Endometrial microvascular endothelial cells (primary cell): ENCODE measurements around the gene TMOD3. TPM values are rescaled to one million over a fixed set of nuclear protein-coding genes. Genes with fewer than 3 reads are reported as not detected.

ENCODE experiments used
- in situ Hi-C: cut with HindIII; loops from 2 replicates; pipeline ENCODE4 v1.10.0; 2017; ENCODE audit warnings: low sequenced_read_pairs, low pct_unique_long_range_greater_than_20kb; ENCODE audit errors: inconsistent ontology term
- total RNA-seq: library from RNA; depleted of rRNA; stranded (reverse); fragments of >200 nt; gene quantifications from one replicate; pipeline ENCODE4 v1.2.3, GENCODE V29; 2015; ENCODE audit errors: inconsistent ontology term

TMOD3 gene
- total RNA-seq, 1 donor from 2014 or later, result 46.7 TPM

DNA sequence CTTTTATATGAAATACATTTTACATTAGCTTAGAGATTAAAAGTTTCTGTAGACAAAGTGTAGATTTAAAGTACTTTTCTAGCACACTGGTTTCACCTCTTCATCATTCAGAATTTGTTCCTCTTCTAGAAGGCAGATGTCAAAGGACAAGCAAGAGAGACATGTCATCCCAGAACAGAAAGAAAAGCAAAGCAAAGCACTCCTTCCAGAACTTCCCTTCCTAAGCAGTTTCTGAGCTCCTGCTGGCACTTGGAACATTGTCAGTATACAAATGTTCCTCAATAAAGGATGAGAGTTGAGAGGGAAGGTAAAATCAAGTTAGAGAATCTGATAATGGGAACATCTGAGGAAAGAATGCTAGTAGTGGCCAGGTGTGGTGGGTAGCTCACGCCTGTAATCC is 26.2 kb downstream of the TMOD3 start:
- in situ Hi-C loops, result no loop called here

DNA sequence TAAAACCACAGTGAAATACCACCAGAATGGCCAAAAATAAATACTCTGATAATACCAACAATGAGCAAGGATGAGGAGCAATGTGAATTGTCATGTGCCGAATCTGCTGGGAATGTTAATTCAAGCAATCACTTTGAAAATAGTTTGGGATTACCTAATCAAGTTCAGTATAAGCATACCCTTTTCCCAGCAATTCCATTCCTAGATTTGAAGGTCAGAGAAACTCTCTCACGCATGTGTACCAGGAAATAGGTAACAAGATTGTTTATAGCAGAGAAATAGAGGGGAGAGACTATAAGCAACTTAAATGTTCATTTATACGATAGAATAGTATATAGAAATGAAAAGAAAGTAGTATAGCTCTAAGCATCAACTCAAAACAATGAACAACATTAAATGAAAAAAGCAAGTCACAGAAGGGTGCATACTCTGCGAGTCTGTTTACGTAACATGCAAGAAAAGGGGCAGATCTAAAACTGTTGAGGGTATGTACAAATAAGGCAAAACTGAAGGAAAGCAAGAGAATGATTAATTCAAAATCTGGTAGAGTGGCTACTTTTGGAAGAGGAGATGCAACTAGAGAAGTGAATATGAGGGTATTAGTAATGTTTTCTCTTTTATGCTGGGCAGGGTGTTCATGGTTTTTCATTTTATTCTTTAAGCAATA is 27.4 kb downstream of the TMOD3 start:
- in situ Hi-C loops, result no loop called here

DNA sequence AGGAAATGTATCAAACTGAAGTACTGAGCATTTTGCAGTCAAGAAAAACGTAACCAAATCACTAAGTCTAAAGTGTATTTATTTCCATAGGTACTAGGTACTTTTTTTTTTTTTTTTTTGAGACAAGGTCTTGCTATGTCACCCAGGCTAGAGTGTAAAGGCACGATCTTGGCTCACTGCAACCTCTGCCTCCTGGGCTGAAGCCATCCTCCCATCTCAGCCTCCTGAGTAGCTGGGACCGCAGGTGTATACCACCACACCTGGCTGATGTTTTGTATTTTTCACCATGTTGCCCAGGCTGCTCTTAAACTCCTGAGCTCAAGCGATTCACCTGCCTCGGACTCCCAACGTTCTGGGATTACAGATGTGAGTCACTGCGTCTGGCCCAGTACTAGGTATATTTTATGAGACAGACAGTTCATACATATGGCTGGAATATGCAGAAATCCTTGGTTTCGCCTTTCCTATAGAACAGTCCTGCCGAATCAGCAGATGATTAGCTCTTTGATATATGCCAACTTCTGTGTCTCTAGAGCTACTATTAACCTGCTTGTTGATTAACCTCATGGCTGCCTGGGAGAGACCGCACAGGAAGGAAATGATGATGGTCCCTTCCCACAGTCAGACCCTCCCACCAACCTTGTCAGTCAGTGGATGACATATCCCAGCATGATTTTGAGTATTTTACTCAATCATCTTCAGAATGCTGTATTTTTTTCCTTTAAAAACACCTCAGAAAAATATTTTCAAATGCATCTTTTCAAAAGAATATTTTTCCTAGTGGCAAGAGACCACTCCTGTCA is 32.3 kb downstream of the TMOD3 start:
- in situ Hi-C loops, result no loop called here

DNA sequence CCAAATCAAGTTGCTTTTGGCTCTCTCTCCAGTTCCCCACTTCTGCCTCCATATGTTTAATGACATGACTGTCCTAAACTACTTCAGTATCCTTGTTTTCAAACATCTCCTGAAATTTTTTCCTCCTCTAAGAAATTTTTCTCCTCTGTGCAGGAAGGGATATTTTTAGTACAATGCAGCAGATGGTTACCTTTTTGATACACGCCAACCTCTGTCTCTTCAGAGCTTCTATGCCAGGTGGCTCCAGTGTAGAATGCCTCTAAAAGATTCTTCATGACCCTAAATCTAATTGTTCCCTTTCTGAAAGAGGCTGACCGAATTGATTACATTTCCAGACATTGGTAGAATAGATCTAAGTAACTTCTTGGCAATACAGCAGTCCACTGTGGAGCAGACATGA is 33.7 kb downstream of the TMOD3 start:
- in situ Hi-C loops, result no loop called here

DNA sequence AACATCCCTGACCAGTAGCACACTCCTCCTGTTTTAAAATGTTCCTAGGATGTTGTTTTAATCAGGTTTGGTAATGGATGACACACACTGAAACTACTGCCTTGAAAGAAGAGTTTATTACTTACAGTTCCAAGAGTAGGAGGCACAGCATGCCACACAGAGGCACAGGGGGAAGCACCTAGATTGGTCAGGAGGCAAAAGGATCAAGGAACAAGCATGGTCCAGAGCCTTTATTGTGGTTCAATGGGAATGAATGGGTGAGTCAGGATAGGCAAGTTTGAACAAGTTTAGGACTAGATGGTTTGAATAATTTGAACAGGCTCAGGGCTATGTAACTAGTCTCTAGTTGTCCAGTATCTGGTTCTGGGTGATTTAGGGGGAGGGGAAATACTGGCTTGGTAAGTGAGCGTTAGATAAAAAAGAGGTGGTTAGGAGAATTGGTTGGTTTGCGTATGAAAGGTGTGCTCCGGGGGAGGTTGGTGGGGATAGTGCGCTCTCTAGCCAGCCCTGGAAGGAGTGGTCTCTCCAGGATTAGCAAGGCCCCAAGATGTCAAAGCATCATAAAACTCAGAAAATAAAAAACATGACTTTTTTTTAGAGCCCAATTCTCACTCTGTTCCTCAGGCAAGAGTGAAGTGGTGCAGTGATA is 35.1 kb downstream of the TMOD3 start:
- in situ Hi-C loops, result no loop called here

DNA sequence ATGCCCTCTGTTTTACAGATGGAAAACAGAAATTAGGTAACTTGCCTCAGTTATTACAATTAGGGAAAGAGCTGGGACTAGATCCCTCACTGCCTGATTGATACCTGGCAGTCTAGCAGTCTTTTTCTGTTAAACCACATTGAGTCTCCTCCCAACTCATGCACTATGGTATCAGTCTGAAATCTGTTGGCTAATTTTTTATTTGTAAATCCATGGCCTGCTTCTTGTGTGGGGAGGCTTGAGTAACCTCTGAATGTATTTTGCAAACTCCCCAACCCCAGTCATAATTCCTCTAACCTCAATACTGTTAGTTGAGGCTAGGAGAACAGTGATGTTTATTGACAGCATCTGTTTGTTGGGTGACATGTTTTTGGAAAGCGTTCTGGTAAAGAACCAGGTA is 35.9 kb downstream of the TMOD3 start:
- in situ Hi-C loops, result no loop called here

DNA sequence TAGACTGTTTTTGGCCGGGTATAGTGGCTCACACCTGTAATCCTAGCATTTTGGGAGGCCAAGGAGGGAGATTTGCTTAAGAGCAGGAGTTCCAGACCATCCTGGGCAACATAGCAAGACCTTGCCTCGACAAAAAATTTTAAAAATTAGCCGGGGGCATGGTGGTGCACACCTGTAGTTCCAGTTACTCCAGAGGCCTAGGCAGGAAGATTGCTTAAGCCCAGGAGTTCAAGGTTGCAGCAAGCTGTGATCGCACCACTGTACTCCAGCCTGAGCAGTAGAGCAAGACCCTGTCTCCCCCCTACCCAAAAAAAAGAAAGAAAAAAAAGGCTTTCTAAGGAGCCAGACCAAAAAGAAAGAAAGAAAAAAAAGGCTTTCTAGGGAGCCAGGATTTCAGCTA is 36.7 kb downstream of the TMOD3 start:
- in situ Hi-C loops, result no loop called here

DNA sequence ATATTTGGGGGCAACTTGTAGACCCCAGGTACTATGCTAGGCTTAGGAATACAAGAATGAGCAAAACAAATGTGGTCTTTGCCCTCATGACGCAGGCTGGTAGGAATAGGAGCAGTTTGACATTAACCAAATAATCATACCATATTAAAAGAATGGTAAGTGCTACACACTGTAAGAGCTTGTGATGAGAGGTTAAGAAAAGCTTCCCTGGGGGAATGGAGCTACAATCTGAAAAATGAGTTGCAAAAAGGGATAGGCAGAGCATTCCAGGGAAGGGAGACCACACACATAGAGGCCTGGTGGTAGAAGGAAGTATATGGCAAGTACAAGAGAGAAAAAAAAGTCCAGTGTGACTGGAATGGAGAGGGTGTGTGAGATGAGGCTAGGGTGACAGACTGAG is 37.3 kb downstream of the TMOD3 start:
- in situ Hi-C loops, result no loop called here

DNA sequence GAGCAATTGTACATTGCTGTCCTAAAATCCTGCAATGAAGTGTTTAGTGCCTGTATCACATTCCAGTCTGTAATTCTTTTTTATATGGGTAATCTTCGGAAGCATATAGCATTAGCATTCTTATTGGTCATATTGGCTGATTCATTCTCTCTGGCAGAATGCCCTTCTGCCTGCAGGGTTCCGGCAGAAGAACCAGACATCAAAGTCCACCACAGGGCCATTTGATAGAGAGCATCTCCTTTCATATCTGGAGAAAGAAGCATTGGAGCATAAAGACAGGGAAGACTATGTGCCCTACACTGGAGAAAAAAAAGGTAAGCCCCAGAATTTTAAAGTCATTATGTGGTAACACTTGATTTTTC is 39.6 kb downstream of the TMOD3 start:
- in situ Hi-C loops, result no loop called here

DNA sequence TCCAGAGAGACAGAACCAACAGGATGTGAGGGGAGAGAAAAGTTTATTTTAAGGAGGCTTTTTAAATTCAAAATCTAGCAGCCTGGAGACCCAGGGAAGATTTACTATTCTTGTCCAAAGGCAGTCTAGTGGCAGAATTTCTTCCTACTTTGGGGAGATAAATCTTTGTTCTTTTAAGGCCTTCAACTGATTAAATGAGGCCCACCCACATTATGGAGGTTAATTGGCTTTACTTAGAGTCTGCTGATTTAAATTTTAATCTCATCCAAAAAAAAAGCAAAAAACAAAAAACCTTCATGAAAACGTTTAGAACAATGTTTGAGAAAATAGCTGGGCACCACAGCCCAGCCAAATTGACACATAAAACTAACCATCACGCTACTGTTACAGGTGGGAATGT is 41.3 kb downstream of the TMOD3 start:
- in situ Hi-C loops, result no loop called here

DNA sequence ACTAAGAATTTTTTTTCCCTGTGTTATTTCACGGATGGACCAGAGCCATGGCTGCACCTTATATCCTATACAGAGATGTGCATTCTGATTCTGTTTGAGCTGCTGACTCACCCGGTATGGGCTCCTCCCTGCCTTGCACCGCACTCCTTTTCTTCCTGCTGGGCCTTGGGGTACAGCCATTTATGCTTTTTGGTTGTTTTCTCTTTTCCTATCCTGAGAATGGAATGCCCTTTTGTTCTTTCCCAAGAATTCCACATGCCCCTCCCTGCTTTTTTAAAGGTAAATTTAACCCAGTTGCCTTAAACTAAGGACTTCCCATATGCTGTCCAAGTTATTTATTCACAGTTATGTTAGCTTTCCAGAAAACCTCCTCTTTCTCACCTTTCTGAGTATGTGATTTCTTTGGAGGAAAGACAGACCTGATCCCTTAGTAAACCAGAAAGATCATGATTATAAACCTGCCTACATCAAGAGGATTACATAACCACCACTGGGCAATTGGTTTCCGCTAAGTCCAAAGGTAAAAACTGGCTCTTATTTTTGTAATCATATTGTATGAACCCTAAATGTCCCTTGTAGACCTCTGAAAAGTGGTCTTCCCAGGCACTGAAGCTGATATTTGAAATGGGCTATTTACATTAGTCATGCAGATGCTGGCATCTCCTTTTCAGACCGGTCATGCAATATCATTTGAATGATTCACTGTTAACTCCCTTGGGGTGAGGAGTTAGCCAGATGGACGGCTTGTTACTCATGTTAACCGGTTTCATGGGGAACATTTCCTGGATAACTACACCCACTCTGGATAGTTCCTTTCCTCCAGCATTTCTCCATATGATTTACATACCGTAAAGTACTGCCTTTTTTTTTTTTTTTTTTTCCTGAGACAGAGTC is 45.5 kb downstream of the TMOD3 start:
- in situ Hi-C loops, result no loop called here

DNA sequence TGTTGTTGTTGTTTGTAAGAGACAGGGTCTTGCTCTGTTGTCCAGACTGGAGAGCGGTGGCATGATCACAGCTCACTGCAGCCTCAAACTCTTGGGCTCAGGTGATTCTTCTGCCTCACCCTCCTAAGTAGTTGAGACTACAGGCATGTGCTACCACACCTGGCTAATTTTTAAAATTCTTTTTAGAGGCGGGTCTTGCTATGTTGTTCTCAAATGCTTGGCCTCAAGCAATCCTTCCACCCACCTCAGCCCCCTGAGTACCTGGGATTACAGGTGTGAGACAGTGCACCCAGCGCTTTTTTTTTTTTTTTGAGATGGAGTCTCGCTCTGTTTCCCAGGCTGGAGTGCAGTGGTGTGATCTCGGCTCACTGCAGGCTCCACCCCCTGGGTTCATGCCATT is 46.7 kb downstream of the TMOD3 start:
- in situ Hi-C loops, result no loop called here

DNA sequence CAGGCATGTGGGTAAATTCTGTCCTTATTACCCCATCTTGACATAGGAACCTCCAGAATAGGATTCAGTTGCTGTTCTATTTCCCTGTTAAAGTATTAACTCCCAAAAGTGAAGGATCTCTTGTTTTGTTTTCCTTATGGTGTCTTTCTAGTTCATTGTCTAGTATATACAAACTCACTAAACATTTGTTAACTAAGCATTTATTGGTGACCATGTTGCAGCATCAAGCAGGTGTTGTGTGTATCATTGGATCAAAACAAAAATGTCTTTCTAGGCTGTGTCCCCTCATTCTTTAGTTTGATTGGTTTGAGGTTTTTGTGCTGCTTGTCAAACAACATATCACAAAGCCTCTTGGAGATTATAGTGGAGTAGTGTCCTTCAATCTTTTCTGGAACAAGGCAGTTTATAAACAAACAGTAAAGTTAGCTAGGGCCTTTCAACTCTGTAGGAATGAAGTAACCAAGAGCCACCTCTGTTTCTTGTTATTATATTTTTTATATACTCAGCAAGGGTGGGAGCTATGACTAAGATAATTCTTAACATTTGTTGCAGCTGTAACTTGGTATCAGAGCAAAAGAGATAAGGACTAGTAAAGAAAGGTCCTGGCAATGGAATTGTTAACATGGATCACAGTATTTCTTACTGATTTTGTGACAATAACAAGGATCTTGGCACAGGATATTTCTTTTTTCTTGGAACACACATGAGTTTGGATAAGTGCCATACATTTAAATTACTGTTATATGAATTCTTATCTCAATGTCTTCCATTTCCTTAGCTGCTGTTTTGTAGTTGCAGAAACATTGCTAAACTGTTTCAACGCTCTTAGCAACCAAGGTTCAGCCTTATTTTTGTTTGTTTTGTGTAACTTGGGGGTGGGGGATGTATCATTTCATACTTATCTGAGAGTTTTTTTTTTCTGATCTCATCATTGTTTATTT is 49.3 kb downstream of the TMOD3 start:
- in situ Hi-C loops, result no loop called here

DNA sequence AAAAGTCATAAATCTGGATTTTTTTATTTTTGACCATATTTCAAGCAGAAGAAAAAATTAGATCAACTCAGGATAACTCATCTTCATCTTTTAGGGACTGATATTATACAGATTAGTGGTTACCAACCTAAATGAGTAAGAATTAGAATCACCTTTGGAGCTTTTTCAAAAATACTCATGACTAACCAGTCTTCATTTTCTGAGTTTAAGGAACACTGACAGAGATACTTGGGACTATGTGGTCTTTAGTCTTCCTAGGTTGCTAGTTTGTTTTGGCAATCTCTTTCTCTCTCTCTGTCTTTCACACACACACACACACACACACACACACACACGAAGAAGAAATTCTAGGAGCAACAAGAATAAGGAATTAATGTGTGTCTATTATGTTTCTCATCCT is 50.1 kb downstream of the TMOD3 start:
- in situ Hi-C loops, result no loop called here

DNA sequence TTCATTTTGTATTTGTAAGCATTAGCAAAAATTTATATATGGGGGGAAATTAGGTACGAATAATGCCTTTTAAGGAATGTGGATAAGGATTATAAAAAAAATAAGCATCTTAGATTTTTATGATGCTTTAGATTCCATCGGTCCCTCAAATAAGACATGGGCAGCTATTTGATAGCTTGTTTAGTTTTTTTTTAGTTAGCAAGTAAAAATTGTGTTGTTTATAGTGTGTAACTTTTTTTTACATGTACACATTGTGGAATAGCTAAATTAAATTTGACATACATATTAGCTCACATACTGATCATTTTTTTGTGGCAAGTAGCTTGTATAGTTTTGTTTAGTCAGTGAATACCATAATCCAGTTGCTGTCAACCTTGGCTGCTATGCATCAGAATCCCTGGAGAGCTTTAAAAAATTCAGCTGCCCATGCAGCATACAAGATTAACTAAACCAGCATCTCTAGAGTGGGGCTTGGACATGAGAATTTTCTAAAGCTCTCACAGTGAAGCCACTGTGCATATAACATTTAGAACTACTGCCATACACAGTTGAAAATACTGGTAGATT is 53.9 kb downstream of the TMOD3 start:
- in situ Hi-C loops, result no loop called here

DNA sequence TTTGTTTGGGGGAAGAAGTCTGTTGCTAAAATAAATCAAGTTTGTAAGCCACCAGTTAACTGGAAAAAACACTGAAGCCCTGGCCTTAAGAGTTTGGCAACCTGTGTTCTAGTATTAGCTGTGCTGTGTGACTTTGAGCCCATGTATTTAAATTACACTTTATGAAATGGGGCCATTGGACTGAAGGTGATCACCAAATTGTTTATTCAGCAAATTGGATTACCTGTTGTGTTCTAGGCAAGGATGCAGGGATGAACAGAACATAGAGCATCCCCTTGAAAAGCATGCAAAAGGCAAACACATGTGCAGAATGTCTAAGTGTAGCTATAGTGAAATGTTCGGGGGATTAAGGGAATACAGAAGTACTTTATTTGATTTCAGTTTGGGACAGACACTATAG is 54.6 kb downstream of the TMOD3 start:
- in situ Hi-C loops, result no loop called here

DNA sequence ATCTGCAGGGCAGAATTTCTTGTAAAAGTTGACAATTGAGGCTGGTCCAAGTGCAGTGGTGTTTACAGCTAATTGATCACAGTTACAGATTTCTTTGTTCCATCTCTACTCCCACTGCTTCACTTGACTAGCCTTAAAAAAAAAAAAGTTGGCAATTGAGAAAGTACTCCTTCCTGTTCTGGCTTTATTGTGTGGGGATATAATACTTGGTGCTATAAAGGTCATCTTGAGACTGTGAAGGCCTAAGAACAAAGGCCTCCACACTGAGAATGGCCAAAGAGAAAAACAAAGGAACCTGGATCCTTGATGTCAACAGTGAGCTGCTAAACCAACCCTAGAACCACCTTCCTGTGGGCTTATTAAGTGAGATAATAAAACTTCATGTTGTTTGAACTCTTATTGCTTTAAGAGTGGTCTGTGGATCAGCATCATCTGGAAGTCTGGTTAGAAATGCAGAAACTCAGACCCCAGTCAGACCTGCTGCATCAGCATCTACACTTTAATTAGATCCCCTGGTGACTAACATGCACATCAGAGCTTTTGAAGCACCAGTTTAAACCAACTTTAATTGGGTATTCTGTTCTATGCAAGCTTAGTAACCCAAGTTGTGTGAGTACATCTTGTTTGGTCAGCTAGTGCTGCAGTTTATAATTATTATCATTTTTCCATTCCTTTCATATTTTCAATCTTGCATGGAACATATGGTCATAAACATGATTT is 55.2 kb downstream of the TMOD3 start:
- in situ Hi-C loops, result no loop called here
